Stimulated activated CD8-positive, alpha-beta memory T cell treated with anti-CD3 and anti-CD28 coated beads, Interleukin-12 subunit alpha, Interleukin-12 subunit beta, amount 100 ng/mL, for 1 hour (primary cell): ENCODE results near the gene ZNF566.

Experiments
- DNase-seq: peaks from one replicate; pipeline ENCODE4 v3.0.0-alpha.2; 2020; ENCODE audit warnings: low read depth

Gene ZNF566

DNA sequence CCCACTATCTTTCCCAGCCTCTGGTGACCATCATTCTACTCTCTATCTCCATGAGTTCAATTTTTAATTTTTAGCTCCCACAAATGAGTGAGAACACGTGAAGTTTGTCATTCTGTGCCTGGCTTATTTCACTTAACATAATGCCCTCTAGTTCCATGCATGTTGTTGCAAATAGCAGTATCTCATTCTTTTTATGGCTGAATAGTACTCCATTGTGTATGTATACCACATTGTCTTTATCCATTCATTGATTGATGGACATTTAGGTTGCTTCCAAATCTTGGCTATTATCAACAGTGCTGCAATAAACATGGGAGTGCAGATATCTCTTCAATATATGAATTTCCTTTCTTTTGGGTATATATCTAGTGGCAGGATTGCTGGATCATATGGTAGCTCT is 48.0 kb downstream of the ZNF566 start:
- DNase-seq: no peak

DNA sequence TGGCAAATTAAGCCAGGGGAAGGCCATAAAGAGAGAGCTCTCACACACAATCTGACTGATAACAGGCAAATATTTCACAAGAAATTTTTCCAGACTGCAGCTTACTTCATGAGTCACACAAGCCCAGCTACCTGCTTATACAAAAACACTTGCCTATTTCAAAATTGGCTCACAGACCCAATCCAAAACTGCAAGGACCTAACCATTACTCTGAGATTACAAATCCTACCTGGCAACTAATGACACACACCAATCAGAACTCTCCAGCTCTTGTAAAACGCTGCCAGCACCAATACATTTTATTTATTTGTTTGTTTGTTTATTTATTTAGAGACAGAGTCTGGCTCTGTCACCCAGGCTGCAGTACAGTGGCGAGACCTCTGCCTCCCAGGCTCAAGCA is 52.8 kb downstream of the ZNF566 start:
- no peak for DNase-seq

DNA sequence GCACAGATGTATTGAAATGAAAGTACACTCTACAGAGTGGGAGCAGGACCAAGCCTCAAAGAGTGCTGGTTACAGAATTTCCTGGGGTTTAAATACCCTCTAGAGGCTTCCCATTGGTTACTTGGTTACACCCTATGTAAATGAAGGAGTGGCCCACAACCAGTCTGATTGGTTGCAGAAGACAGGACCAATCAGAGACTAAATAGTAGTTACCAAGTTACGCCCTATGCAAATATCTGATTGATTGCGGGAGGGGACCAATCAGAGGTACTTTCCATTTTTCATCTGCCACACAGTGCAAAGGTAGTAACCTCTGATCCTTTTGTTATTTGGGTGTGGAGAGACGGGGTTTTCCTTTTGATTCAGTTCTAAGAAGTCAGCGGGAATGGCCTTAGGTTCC is 65.4 kb downstream of the ZNF566 start:
- no peak for DNase-seq

DNA sequence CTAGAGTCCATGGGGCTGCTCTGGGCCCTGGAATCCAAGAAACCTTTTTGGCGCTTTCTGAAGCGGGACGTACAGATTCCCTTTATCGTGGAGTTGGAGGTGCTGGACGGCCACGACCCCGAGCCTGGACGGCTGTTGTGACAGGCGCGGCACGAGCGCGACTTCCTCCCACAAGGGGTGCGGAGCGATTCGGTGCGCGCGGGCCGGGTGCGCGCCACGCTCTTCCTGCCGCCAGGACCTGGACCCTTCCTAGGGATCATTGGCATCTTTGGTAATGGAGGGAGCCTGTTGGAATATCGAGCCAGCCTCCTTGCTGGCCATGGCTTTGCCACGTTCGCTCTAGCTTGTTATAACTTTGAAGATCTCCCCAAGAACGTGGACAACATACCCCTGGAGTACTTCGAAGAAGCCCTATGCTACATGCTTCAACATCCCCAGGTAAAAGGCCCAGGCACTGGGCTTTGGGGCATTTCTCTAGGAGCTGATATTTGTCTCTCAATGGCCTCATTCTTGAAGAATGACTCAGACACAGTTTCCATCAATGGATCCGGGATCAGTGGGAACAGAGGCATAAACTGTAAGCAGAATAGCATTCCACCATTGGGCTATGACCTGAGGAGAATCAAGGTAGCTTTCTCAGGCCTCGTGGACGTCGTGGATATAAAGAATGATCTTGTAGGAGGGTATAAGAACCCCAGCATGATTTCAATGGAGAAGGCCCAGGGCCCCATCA is 67.4 kb downstream of the ZNF566 start:
- no peak for DNase-seq

DNA sequence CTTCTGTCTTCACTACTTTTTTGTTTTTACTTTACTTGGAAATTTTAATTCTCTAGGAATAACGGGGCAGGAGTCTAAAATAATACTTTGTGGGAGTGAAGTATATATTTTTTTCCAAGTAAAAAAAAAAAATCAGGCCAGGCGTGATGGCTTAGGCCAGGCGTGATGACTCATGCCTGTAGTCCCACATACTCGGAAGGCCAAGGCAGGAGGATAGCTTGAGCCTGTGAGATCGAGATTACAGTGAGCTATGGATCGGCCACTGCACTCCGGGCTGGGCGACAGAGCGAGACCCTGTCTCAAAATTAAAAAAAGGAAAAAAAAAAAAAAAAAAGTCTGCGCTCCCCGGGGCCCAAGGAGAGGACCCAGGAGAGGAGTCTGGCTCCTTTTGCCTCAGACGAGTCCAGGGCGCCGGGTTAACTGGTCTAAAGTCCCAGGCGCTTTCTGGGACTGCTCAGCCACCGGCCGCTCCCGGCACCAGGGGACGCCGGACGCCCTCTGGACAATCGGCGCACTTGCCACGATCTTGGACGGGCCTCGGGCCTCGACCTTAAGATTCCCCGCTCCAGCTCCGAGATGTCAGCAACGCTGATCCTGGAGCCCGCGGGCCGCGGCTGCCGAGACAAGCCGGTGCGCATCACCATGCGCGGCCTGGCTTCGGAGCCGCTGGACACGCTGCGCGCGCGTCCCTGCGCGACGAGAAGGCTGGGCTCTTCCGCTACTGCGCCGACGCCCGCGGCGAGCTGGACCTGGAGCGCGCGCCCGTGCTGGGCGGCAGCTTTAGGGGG is 68.2 kb downstream of the ZNF566 start:
- no peak for DNase-seq

DNA sequence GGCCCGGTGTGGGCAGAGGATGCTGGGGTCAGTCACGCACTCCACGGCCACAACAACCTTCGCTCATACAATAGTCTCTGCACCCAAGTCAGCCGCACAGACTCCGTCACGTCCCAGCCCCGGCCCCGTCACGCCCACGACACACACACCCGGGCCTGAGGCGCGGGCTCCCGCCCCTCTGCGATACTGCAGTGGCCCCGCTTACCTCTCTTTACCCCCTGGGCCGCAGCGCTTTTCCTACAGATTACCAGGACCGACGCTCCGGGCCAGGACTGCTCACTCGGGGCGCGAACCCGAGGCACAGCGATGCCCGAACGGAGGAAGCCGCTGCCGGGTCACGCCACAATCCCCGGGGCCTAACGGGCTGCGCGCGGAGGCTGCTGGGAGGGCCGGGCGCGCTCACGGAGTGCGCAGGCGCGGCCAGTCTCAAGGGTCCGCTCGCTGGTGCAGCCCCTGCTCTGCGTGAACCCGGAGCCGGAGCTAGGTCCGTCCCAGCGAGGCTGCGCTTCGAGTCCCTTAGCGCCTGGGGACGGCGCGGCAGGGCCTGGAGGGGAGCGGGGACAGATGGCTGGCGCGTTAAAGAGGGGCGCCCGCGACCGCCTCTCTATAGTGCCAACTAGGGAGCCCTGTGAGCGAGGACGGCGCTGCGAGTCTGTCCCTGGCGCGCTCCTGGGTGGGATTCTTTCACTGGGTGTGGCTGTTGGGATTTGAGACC is 70.9 kb downstream of the ZNF566 start, which contains the start of gene ZFP82:
ZFP82 (minus strand) TSS at position 358 of the 715 bp plus-strand sequence. CDS start 8,855 bp downstream, outside the sequence.
- peak; percentile 61 for DNase-seq

DNA sequence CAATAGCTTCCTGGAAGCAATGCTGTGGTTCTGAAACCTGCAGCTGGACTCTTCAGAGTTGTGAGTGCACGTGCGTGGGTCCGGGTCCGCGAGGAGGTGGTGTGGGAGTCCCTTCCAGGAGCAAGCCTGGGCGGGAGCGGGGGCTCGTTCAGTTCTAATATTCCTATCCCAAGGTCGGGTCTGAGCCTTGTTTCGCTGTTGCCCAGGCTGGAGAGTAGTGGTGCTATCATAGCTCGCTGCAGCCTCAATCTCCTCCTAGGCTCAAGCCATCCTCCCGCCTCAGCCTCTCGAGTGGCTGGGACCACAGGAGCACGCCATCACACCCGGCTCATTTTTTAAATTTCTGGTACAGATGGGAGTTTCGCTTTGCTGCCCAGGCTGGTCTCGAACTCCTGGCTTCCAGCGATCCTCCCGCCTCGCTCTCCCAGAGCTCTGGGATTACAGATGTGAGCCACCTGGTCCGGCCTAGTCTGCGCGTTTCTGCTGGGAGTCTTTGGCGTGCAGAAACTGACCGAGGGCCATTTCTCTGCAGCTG is 71.5 kb downstream of the ZNF566 start:
- DNase-seq: no peak

DNA sequence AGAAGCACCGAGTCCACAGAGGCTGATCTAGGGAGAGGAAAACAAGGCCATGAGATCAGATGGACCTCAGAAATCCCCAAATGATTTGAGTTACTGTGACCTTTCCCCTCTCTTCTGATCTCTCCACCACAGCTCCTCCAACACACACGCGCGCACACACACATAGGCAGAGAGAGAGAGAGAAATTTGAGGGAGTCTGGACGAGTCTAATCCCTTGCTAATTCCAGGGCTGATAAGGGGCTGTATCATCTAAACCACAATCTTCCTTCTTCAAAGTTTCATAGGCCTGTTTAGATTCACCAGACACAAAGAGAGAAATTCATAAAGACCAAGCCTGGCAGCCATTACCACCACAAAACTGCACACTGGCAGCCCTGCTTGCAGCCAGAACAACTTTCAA is 79.5 kb downstream of the ZNF566 start:
- DNase-seq: no peak

DNA sequence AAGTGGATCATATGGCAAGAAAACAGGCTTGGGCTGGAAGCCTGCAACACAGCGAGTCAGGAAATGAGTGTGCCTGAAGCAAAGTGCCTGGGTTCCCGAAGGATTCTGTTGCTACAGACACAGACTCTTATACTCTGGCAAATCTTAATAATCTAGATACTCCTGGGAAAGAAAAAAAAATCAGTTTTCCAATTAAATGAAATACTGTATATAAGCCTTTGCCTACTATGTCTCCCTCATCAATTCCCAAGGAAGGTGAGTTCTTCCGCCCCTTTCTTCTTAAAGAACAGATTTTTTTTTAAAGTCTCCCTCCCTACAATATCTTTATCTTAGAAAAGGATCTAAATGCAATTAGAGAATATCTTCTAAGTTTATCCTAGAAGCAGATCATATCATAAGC is 81.3 kb downstream of the ZNF566 start:
- no peak for DNase-seq

DNA sequence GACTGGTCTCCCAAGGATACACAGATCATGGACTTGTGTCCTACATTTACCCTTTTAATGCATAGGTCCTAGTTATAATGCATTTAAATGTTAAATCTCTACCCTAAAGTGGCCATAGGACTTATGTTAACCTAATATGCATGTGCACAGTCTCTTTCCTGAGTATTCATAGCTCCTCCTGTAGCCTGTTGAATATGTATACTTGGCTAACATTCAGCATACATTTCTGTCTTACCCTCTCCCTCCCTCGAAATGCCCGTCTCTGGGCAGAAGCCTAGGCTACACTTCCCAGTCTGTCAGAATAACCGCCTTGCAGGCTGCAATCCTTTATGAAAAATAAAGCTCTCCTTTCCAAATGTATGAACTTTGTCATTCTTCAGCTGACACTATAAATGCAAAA is 84.9 kb downstream of the ZNF566 start:
- no peak for DNase-seq

DNA sequence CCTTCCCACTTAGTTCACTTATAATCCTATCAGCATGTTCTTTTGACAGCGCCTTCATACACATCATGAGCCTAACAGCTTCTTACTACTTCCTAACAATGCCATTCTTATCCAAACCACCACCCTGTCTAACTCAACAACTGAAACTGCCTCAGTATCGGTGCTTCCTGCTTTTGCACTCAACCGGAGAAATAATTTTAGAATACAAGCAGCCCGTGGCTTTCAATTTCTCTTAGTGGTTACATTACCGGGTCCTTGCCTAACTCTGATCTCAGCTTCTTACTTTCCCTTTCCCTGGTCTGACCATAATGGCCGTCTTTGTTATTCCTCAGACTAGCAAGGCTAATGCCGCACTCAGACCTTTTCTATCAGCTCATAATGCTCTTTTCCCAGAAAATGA is 87.9 kb downstream of the ZNF566 start:
- no peak for DNase-seq

DNA sequence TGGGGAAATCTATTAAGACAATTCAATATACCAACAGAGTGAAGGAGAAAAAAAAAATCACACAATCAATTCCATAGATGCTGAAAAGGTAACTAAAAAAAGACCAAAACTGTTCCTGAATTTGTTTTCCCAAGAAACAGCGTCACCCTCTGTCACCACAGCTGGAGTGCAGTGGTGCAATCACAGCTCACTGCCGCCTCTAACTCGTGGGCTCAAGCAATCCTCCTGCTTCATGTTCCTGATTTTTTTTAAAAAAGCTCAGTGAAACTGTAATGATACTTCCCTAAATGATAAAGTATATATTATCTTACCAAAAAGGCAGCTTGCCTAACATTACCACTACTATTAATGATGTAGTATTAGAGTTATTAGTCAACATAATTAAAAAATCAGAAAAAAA is 90.8 kb downstream of the ZNF566 start:
- no peak for DNase-seq
